ENCODE data around the gene MED12L. TPM values are rescaled to one million over a fixed set of nuclear protein-coding genes. Genes with fewer than 3 reads are reported as not detected.
A peak's percentile ranks its signal among the peaks of the same experiment; 100 is the strongest.

The MED12L gene
- total and polyA plus RNA-seq, 3 experiments from 2014 or later: 0.02 to 1.8 (median 1.7) TPM

DNA sequence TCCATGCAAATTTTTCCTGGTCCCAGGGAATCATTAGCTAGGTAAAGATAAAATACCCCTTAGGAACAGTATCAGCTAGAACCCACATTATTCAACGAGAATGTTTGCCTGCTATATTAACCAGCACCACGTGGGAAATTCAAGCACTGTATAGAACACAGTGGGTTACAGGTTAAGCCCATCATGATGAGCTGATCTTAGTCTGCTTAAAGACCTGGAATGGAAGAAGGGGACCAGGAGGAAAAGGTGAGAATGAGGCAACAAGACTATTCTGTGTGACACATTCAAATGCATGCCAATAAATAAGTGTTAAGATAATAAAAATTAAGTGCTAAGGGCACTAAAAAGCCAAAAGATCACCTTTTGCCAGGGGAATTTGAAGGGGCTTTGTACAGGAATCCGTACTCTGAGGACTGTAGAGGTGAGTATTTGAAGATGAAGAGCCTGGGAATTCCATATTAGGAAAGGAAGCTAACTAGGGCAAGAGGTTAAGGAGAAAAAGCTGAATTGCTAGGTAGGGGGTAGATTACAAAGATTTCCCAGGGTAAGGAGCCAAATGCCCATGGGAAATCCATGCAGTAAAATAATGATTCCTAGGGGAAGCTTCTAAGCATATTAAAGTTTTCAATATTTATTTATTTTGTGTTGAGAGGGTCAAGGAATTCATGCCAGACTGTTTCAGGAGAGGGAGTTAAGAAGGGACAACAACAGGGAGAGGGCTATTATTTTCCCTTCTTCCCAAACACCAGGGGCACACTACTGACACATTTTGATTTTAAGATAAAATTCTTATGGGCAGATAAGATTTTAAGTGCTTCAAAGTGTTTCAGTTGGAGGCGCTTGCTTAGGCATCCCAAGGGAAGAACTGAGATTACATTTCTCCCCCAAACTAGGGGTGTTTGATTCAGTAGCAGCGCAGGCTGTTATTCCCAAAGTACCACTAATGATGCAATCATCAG is 2.3 kb upstream of the MED12L start:
- H3K4me3 Mint-ChIP-seq: peak overlapping the region in 3 of 7 donors; percentile 6 to 81 (median 21)
- H3K27me3 Mint-ChIP-seq: peaks cover 28 to 54% of the 10 kb centered on the region in 2 donors
- POLR2A ChIA-PET: no interaction called here

DNA sequence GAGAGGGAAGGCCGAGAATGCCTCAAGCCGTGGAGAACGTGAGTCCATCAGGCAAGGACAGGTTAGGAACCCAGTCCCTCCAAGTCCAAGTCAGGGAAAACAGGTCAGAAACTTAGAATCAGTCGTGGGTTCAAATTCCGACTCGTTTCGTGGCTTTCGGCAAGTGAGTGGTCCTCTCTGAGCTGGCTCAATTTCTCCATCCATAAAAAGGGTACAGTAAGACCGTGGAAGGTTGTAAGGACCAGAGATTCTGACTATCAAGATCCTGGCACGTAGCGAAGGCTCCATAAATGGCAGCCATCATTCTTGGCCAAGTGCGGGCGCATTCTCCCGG is 604 bp upstream of the MED12L start:
- no peak overlapping the region for H3K27ac Mint-ChIP-seq
- POLR2A ChIA-PET: no interaction called here
- peaks cover 10 to 17% (median 16%) of the 10 kb centered on the region in 3 donors for H3K4me1 Mint-ChIP-seq
- H3K27me3 Mint-ChIP-seq: peaks cover 29 to 64% of the 10 kb centered on the region in 2 donors
- DNase-seq: no peak
- no peaks in the 10 kb centered on the region for H3K4me1 ChIP-seq (ENCODE audit: insufficient read depth, low read length)
- peak overlapping the region; percentile 0 for H3K4me3 ChIP-seq (ENCODE audit: low read length)
- no peak overlapping the region for H3K27ac ChIP-seq (ENCODE audit: low read depth, low read length)
- CTCF ChIA-PET: interaction anchor here (1.3 to 1.7 kb wide), 2 partner anchors 8 to 9 kb away, joined by 3 to 5 read pairs; no protein-coding TSS in a partner anchor
- no peaks in the 10 kb centered on the region for H3K9me3 ChIP-seq (ENCODE audit: low read length)
- no peaks in the 10 kb centered on the region for H3K27me3 ChIP-seq (ENCODE audit: insufficient read depth, low read length, poor library complexity, severe bottlenecking)
- peak overlapping the region; percentile 71 to 89 (median 81) for H3K4me3 Mint-ChIP-seq
- no peaks in the 10 kb centered on the region for H3K9me3 Mint-ChIP-seq
- no peaks in the 10 kb centered on the region for H3K36me3 ChIP-seq (ENCODE audit: insufficient read depth, low read length)
- peaks cover 0 to 2% (median 0%) of the 10 kb centered on the region in 3 donors for H3K36me3 Mint-ChIP-seq

More for the DNA sequence above, 2.3 kb upstream of the MED12L start:
- Histone ChIP-seq H3K27me3 (ENCODE audit: insufficient read depth, low read length, poor library complexity, severe bottlenecking) (no peaks in the 10 kb centered on the region), H3K4me1 (ENCODE audit: insufficient read depth, low read length) (no peaks in the 10 kb centered on the region), H3K36me3 (ENCODE audit: insufficient read depth, low read length) (no peaks in the 10 kb centered on the region), H3K9me3 (ENCODE audit: low read length) (no peaks in the 10 kb centered on the region), H3K4me3 (ENCODE audit: low read length) (no peak overlapping the region), H3K27ac (ENCODE audit: low read depth, low read length) (no peak overlapping the region)
- CTCF ChIA-PET: interaction anchor here (1.7 kb wide), 1 partner anchor 11 kb away, joined by 5 read pairs; no protein-coding TSS in a partner anchor
- no peak for DNase-seq
- Mint-ChIP-seq H3K9me3 (no peaks in the 10 kb centered on the region), H3K27ac (no peak overlapping the region), H3K36me3 (peaks cover 0 to 2% (median 0%) of the 10 kb centered on the region in 3 donors), H3K4me1 (peaks cover 10 to 17% (median 16%) of the 10 kb centered on the region in 3 donors)

DNA sequence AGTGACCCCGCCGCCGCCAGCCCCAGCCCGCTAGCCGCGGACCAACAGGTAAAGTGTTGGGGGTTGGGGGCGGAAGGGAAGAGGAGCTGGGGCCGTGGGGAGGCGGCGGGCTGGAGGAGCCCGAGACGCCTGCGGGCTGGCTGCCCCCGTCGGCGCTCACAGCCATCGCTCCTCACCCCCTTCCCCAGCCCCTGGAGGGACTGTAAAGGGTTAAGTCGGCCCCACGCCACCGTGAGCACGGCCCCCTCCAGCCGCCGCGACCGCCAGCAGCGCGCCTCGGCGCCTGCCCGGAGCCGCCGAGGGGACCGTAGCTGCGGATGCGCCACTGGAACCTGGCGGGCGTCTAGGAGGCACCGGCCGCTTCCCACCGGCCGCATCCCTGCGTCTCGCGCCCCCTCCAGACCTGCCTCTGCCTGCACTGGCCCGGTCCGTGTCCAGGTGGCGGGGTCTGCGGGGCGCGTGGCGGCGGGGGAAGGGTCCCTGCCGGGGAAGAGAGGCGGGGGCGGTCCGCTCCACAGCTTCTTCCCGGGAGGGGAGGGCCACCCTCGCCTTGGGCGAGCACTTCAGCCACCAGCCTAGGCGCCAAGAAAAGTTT is 522 bp downstream of the MED12L start:
- peaks cover 31 to 63% of the 10 kb centered on the region in 2 donors for H3K27me3 Mint-ChIP-seq
- Histone ChIP-seq H3K27me3 (ENCODE audit: insufficient read depth, low read length, poor library complexity, severe bottlenecking) (no peaks in the 10 kb centered on the region), H3K4me1 (ENCODE audit: insufficient read depth, low read length) (no peaks in the 10 kb centered on the region), H3K9me3 (ENCODE audit: low read length) (no peaks in the 10 kb centered on the region), H3K36me3 (ENCODE audit: insufficient read depth, low read length) (no peaks in the 10 kb centered on the region), H3K4me3 (ENCODE audit: low read length) (peak overlapping the region; percentile 0), H3K27ac (ENCODE audit: low read depth, low read length) (no peak overlapping the region)
- H3K27ac Mint-ChIP-seq: no peak overlapping the region
- peaks cover 0 to 2% (median 0%) of the 10 kb centered on the region in 3 donors for H3K36me3 Mint-ChIP-seq
- H3K4me1 Mint-ChIP-seq: peaks cover 10 to 17% (median 16%) of the 10 kb centered on the region in 3 donors
- peak overlapping the region in 5 of 7 donors; percentile 84 to 94 (median 88) for H3K4me3 Mint-ChIP-seq
- ChIA-PET POLR2A (interaction anchor here (0.6 to 1.1 kb wide), 2 partner anchors 9 to 324 kb away, joined by 5 read pairs; no protein-coding TSS in a partner anchor), CTCF (interaction anchor here (1.1 to 1.5 kb wide), 4 partner anchors 8 to 56 kb away, joined by 3 to 6 read pairs (median 4); no protein-coding TSS in a partner anchor)
- DNase-seq: peak in 2 of 5 donors; percentile 7
- no peaks in the 10 kb centered on the region for H3K9me3 Mint-ChIP-seq

DNA sequence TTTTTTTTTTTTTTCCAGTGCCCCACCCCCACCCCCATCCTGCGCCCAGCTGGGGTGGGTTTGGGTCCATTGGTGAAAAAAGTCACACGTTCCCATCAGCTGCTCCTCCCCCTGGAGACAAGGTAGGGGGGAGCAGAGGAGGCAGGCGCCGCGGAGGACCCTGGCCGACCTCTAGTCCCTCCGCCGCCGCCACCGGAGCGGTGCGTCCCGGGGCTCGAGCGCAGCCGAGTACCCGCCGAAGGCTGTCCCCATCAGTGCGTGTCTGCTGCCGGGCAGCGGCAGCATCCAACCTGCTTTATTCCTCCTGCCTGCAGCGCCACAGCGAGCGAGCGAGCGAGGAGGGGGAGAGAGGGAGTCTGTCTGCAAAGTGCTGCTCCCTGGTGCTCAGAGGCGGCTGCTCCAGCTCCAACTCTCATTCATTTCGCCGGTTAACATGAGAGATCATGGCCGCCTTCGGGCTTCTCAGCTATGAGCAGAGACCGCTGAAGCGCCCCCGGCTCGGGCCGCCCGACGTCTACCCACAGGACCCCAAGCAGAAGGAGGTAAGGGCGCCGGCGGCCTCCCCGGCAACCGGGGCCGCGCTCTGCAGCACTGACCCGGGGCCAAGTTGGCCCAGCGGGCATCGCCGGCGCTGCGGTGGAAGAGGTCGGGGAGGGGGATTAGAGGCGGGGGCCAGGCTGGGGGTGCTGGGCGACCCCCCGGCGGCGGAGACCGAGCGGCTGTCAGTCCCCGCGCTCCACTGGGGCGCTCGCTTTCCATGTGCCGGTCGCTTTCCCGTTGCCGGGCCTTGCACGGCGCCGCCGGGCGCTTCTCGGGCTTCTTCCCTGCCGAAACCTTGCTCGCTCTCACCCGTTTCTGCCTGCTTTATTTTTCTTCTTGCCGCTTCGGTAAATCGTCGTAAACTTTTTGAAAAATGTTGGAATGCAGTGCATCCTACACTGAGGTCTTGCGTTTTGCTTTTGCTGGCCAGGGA is 1.3 kb downstream of the MED12L start:
- peak; percentile 29 to 73 (median 49) for DNase-seq
- Mint-ChIP-seq H3K4me1 (peaks cover 10 to 17% (median 16%) of the 10 kb centered on the region in 3 donors), H3K9me3 (no peaks in the 10 kb centered on the region), H3K36me3 (peaks cover 0 to 2% (median 0%) of the 10 kb centered on the region in 3 donors), H3K27ac (peak overlapping the region in 5 of 8 donors; percentile 51 to 82 (median 59)), H3K4me3 (peak overlapping the region; percentile 84 to 94 (median 88)), H3K27me3 (peaks cover 30 to 69% of the 10 kb centered on the region in 2 donors)
- H3K27ac ChIP-seq (ENCODE audit: low read depth, low read length): no peak overlapping the region
- no peaks in the 10 kb centered on the region for H3K9me3 ChIP-seq (ENCODE audit: low read length)
- H3K4me1 ChIP-seq (ENCODE audit: insufficient read depth, low read length): no peaks in the 10 kb centered on the region
- H3K27me3 ChIP-seq (ENCODE audit: insufficient read depth, low read length, poor library complexity, severe bottlenecking): no peaks in the 10 kb centered on the region
- CTCF ChIA-PET: interaction anchor here (0.7 to 1.5 kb wide), 5 partner anchors 8 to 55 kb away, joined by 3 to 6 read pairs (median 4); no protein-coding TSS in a partner anchor
- H3K4me3 ChIP-seq (ENCODE audit: low read length): peak overlapping the region; percentile 0
- no peaks in the 10 kb centered on the region for H3K36me3 ChIP-seq (ENCODE audit: insufficient read depth, low read length)
- POLR2A ChIA-PET: interaction anchor here (0.6 to 1.1 kb wide), 2 partner anchors 10 to 325 kb away, joined by 5 read pairs; no protein-coding TSS in a partner anchor

DNA sequence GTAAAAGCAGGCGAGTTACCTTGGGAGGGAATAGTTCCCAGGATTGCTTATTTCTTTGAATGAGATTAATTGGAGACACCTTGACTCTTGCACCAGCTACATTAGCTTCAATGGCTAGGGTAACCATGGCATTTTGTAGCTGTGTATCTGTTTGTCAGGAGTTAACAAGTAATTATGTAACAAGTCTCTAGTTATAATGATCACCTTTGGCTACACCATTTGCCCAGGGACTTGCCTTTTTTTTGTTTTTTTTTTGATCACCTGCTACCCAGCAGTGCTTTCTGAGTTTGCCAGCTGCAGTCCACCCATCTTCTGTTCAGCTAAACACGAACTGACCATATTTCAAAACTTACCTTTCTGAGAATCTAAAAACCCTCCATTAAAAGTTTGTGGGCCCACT is 2.2 kb downstream of the MED12L start:
- Mint-ChIP-seq H3K27ac (no peak overlapping the region), H3K27me3 (peaks cover 24 to 73% of the 10 kb centered on the region in 2 donors), H3K4me1 (peaks cover 10 to 17% (median 16%) of the 10 kb centered on the region in 3 donors), H3K36me3 (peaks cover 0 to 2% (median 0%) of the 10 kb centered on the region in 3 donors), H3K4me3 (peak overlapping the region; percentile 73 to 91 (median 77)), H3K9me3 (no peaks in the 10 kb centered on the region)
- H3K36me3 ChIP-seq (ENCODE audit: insufficient read depth, low read length): no peaks in the 10 kb centered on the region
- ChIA-PET POLR2A (no interaction called here), CTCF (interaction anchor here (1.1 to 1.5 kb wide), 2 partner anchors 26 to 54 kb away, joined by 3 to 5 read pairs; no protein-coding TSS in a partner anchor)
- DNase-seq: no peak
- no peaks in the 10 kb centered on the region for H3K27me3 ChIP-seq (ENCODE audit: insufficient read depth, low read length, poor library complexity, severe bottlenecking)
- H3K9me3 ChIP-seq (ENCODE audit: low read length): no peaks in the 10 kb centered on the region
- H3K27ac ChIP-seq (ENCODE audit: low read depth, low read length): no peak overlapping the region
- H3K4me3 ChIP-seq (ENCODE audit: low read length): no peak overlapping the region
- H3K4me1 ChIP-seq (ENCODE audit: insufficient read depth, low read length): no peaks in the 10 kb centered on the region

DNA sequence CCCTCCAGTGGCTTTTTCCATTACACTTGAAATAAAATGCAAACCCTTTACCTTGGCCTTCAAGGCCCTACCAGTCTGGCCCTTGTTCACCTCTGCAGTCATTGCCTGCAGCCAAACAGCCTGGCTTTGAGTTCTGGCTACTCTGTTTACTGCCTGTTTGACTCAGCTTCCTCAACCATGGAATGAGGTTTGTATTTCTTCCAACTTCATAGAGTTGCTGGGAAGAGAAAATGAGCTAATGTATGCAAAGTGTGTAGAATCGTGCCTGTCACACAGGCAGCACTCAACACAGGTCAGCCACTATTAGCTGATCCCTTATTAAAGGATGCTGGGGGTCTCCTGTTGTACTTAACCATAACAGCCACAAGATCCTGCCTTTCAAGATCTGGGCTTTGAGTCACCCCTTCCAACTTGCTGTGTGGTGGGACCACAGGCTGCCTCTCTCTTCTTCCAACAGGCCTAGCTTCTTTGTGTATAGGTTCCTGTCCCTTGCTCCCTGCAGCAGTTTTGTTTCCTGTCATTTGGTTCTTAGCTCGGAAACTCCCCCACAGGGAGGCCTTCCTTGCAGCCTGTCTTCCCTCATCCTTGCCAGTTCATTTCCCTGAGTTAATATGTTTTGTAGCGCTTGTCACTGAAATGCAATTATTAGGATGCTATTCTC is 6.4 kb downstream of the MED12L start:
- no peaks in the 10 kb centered on the region for H3K36me3 ChIP-seq (ENCODE audit: insufficient read depth, low read length)
- Mint-ChIP-seq H3K36me3 (no peaks in the 10 kb centered on the region), H3K27ac (no peak overlapping the region), H3K27me3 (peaks cover 9 to 67% of the 10 kb centered on the region in 2 donors), H3K9me3 (no peaks in the 10 kb centered on the region), H3K4me3 (no peak overlapping the region), H3K4me1 (peaks cover 4 to 5% (median 5%) of the 10 kb centered on the region in 3 donors)
- H3K27ac ChIP-seq (ENCODE audit: low read depth, low read length): no peak overlapping the region
- POLR2A ChIA-PET: no interaction called here
- H3K4me3 ChIP-seq (ENCODE audit: low read length): no peak overlapping the region
- H3K4me1 ChIP-seq (ENCODE audit: insufficient read depth, low read length): no peaks in the 10 kb centered on the region
- no peaks in the 10 kb centered on the region for H3K27me3 ChIP-seq (ENCODE audit: insufficient read depth, low read length, poor library complexity, severe bottlenecking)
- CTCF ChIA-PET: no interaction called here
- H3K9me3 ChIP-seq (ENCODE audit: low read length): no peaks in the 10 kb centered on the region
- DNase-seq: no peak

DNA sequence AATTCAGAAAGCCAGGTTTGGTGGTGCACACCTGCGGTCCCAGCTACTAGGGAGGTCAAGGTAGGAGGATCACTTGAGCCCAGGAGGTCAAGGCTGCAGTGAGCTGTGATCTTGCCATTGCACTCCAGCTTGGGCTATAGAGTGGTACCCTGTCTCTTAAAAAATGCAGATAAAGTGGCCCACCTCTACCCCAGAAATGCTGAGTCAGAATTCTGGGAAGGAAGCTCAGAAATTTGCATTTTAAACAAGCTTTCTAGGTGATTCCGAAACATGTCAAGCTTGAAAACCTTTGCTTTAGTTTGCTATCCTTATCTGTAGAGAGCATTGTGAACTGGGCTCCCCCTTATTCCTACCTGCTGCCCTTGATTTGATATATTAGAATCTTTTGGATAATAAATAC is 7.7 kb downstream of the MED12L start:
- Histone ChIP-seq H3K27me3 (ENCODE audit: insufficient read depth, low read length, poor library complexity, severe bottlenecking) (no peaks in the 10 kb centered on the region), H3K9me3 (ENCODE audit: low read length) (no peaks in the 10 kb centered on the region), H3K4me1 (ENCODE audit: insufficient read depth, low read length) (no peaks in the 10 kb centered on the region), H3K36me3 (ENCODE audit: insufficient read depth, low read length) (no peaks in the 10 kb centered on the region), H3K4me3 (ENCODE audit: low read length) (no peak overlapping the region), H3K27ac (ENCODE audit: low read depth, low read length) (no peak overlapping the region)
- peaks cover 0 to 4% (median 0%) of the 10 kb centered on the region in 5 donors for H3K9me3 Mint-ChIP-seq
- ChIA-PET POLR2A (no interaction called here), CTCF (interaction anchor here (2.0 kb wide), 1 partner anchor 9 kb away, joined by 5 read pairs; no protein-coding TSS in a partner anchor)
- H3K4me1 Mint-ChIP-seq: no peaks in the 10 kb centered on the region
- DNase-seq: no peak
- H3K36me3 Mint-ChIP-seq: peaks cover 0 to 4% (median 0%) of the 10 kb centered on the region in 3 donors
- H3K4me3 Mint-ChIP-seq: no peak overlapping the region
- no peak overlapping the region for H3K27ac Mint-ChIP-seq
- H3K27me3 Mint-ChIP-seq: peaks cover 4 to 62% of the 10 kb centered on the region in 2 donors
